Measurements from ENCODE around the gene LRRC51. TPM values are rescaled to one million over a fixed set of nuclear protein-coding genes. Genes with fewer than 3 reads are reported as not detected.
"Not testable (repeated sequence)": the region's sequence is repeated elsewhere in the genome, so short reads cannot be mapped to it uniquely, and the experiment has no call there.

LRRC51 gene
- total RNA-seq, 2 donors from 2014 or later: 6.1 to 24.0 TPM

DNA sequence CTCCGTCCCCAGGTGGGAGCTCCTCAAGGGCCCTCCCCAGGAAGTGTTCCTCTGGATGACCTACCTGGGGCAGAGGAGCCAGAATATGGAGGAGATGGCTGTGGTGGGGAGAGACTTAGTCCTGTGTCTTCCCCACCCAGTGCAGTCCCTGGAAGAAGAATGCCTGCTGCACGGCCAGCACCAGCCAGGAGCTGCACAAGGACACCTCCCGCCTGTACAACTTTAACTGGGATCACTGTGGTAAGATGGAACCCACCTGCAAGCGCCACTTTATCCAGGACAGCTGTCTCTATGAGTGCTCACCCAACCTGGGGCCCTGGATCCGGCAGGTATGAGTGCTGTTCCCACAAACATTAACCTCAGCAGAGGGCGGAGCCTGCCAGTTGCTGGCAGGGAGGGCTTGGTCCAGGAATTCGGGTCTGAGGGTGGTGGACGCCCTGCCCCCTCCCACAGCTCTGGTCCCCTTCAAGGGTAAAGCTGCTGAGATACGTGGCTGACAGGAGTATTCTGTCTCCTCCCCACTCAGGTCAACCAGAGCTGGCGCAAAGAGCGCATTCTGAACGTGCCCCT, 58.3 kb downstream of the LRRC51 start:
- Histone ChIP-seq H3K27me3 (replicated peaks; ENCODE audit: insufficient read depth) (no peaks in the 10 kb centered on the region), H3K4me3 (no peak overlapping the region), H3K4me1 (ENCODE audit: control insufficient read depth in 1 of 2, low read depth in 2 of 2) (no peaks in the 10 kb centered on the region), H3K36me3 (no peaks in the 10 kb centered on the region), H3K9me3 (no peaks in the 10 kb centered on the region), H3K27ac (no peak overlapping the region)
- no peak for ATAC-seq (ENCODE audit: insufficient number of reproducible peaks, low FRiP score, low read depth)
- no peak for DNase-seq (ENCODE audit: low spot score)
- TF ChIP-seq, protein P1, sequence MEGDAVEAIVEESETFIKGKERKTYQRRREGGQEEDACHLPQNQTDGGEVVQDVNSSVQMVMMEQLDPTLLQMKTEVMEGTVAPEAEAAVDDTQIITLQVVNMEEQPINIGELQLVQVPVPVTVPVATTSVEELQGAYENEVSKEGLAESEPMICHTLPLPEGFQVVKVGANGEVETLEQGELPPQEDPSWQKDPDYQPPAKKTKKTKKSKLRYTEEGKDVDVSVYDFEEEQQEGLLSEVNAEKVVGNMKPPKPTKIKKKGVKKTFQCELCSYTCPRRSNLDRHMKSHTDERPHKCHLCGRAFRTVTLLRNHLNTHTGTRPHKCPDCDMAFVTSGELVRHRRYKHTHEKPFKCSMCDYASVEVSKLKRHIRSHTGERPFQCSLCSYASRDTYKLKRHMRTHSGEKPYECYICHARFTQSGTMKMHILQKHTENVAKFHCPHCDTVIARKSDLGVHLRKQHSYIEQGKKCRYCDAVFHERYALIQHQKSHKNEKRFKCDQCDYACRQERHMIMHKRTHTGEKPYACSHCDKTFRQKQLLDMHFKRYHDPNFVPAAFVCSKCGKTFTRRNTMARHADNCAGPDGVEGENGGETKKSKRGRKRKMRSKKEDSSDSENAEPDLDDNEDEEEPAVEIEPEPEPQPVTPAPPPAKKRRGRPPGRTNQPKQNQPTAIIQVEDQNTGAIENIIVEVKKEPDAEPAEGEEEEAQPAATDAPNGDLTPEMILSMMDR (IDR thresholded peaks at IDR 0.05): no peak

DNA sequence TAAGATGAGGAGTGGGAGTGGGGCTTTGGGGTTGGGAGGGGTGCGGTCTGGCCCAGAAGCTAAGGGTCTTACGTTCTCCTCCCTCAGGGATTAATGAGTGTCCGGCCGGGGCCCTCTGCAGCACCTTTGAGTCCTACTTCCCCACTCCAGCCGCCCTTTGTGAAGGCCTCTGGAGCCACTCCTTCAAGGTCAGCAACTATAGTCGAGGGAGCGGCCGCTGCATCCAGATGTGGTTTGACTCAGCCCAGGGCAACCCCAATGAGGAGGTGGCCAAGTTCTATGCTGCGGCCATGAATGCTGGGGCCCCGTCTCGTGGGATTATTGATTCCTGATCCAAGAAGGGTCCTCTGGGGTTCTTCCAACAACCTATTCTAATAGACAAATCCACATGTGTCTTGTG, 58.9 kb downstream of the LRRC51 start:
- DNase-seq (ENCODE audit: low spot score): no peak
- ATAC-seq (ENCODE audit: insufficient number of reproducible peaks, low FRiP score, low read depth): no peak
- H3K27me3 ChIP-seq (replicated peaks; ENCODE audit: insufficient read depth): no peaks in the 10 kb centered on the region
- no peaks in the 10 kb centered on the region for H3K4me1 ChIP-seq (ENCODE audit: control insufficient read depth in 1 of 2, low read depth in 2 of 2)
- TF ChIP-seq, protein P1 (IDR thresholded peaks at IDR 0.05): no peak
- no peaks in the 10 kb centered on the region for H3K9me3 ChIP-seq
- H3K4me3 ChIP-seq: no peak overlapping the region
- H3K27ac ChIP-seq: no peak overlapping the region
- H3K36me3 ChIP-seq: no peaks in the 10 kb centered on the region

DNA sequence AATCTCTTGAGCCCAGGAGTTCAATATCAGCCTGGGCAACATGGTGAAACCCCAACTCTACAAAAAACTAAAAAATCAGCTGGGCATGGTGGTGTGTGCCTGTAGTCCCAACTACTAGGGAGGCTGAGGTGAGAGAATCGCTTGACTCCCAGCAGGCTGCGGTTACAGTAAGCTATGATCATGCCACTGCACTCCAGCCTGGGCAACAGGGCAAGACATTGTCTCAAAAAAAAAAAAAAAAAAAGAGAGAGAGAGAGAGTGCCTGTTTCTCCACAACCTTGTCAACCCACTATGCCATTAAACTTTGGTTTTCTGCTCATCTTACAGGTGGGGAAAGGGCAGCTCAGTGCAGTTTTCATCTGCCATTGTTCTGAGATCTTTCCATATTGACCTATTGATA, 60.0 kb downstream of the LRRC51 start:
- Histone ChIP-seq H3K9me3 (no peaks in the 10 kb centered on the region), H3K27ac (no peak overlapping the region), H3K27me3 (replicated peaks; ENCODE audit: insufficient read depth) (no peaks in the 10 kb centered on the region), H3K4me3 (no peak overlapping the region), H3K4me1 (ENCODE audit: control insufficient read depth in 1 of 2, low read depth in 2 of 2) (no peaks in the 10 kb centered on the region), H3K36me3 (no peaks in the 10 kb centered on the region)
- no peak for DNase-seq (ENCODE audit: low spot score)
- TF ChIP-seq, protein P1 (IDR thresholded peaks at IDR 0.05): no peak
- no peak for ATAC-seq (ENCODE audit: insufficient number of reproducible peaks, low FRiP score, low read depth)

DNA sequence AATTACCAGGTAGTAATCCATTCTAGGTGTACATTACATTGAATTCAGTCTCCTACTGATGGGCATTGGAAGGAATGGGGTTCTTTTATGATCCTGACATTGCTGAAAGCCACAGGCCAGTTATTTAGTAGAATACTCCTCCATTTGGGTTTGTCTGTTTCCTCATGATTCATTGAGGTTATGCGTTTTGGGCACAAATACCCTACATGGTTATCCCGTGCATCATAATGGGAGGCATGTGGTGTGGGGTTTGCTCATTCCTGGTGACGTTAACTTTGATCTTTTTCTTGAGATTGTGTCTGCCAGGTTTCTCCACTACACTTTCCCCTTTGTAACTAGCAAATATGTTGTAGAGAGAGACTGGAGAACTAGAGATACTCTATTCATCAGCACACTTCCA, 60.4 kb downstream of the LRRC51 start:
- Histone ChIP-seq H3K27me3 (replicated peaks; ENCODE audit: insufficient read depth) (no peaks in the 10 kb centered on the region), H3K9me3 (no peaks in the 10 kb centered on the region), H3K27ac (no peak overlapping the region), H3K36me3 (no peaks in the 10 kb centered on the region), H3K4me3 (no peak overlapping the region), H3K4me1 (ENCODE audit: control insufficient read depth in 1 of 2, low read depth in 2 of 2) (no peaks in the 10 kb centered on the region)
- ATAC-seq (ENCODE audit: insufficient number of reproducible peaks, low FRiP score, low read depth): no peak
- TF ChIP-seq, protein P1 (IDR thresholded peaks at IDR 0.05): no peak
- no peak for DNase-seq (ENCODE audit: low spot score)

DNA sequence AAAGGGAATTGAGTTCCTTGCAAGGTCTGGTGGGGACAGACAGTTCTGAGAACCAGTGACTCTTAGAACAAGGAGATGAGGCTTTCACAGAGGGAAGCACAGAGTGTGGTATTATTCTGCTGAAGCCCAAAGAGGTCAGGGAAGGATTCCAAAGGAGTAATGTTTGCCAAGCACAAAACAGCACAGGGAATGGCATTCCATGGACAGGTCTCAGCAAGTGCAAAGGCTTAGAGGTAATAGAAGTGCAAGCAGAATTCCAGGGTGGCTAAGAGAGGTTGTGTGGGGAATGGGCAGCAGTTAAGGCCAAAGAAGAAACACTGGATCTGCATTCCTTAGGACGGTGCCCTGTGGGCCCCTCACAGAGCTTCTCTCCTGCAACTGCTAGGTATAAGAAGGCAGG, 61.4 kb downstream of the LRRC51 start:
- H3K9me3 ChIP-seq; H3K4me3 ChIP-seq; H3K27ac ChIP-seq; H3K27me3 ChIP-seq (replicated peaks; ENCODE audit: insufficient read depth); ATAC-seq (ENCODE audit: insufficient number of reproducible peaks, low FRiP score, low read depth); H3K4me1 ChIP-seq (ENCODE audit: control insufficient read depth in 1 of 2, low read depth in 2 of 2); DNase-seq (ENCODE audit: low spot score); H3K36me3 ChIP-seq: not testable (repeated sequence)

DNA sequence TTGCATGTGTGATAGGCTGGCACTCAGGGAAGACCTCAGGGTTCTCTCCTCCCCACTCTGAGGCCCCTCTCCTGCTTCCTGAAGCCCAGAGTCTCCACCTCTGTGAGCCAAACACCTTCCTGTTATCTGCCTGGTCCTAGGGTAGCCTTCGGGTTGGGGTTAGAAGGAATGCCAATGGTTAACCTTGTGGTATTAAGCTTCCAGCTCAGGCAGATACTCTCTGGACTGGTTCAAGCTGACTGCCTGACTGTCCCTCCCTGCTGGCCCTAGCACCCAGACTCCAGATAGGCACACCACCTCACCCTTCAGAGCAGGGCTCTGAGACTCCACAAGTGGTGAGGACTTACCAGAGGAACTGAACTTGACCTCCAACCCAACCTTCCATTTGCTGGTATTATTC, 61.9 kb downstream of the LRRC51 start:
- not testable (repeated sequence) for H3K27ac ChIP-seq; DNase-seq (ENCODE audit: low spot score); H3K4me1 ChIP-seq (ENCODE audit: control insufficient read depth in 1 of 2, low read depth in 2 of 2); ATAC-seq (ENCODE audit: insufficient number of reproducible peaks, low FRiP score, low read depth); H3K4me3 ChIP-seq; H3K36me3 ChIP-seq; H3K9me3 ChIP-seq; H3K27me3 ChIP-seq (replicated peaks; ENCODE audit: insufficient read depth)
